Fibroblast of mammary gland (primary cell): ENCODE data around the gene EFCAB11.

ENCODE experiments used
- DNase-seq: peaks from one replicate; pipeline ENCODE4 v3.0.0-alpha.2; 2010; ENCODE audit warnings: low read depth
- H3K4me3 ChIP-seq: 2 replicates; pipeline ENCODE4 v1.5.1; 2011; ENCODE audit warnings: low read depth, mild to moderate bottlenecking, low read length, moderate library complexity; ENCODE audit not compliant: control insufficient read depth
- CTCF ChIP-seq: conservative IDR thresholded peaks from 2 replicates; pipeline ENCODE4 v1.5.1; 2011; ENCODE audit warnings: low read depth, low read length, inconsistent platforms; ENCODE audit not compliant: control insufficient read depth, insufficient read depth

Gene EFCAB11

DNA sequence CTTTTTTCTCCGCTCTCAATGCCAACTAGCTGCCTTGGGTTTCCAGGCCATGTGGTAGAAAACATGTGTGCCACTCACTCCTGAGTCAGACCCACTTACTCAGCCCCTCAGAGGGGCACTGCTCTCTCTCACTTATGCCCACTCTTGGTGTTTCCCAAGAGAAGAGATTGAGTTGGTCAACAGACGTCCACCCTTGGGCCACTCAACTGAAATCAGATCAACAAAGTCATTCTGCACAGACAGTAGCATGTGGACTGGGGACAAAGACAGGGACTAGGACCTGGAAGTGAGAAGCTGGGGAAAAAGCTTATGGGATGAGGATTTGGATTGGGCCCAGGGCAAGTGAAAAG is 161.2 kb downstream of the EFCAB11 start:
- DNase-seq, result no peak
- no peak overlapping the region for H3K4me3 ChIP-seq
- no peak for TF ChIP-seq CTCF

GRCh38 chr14:89792489-89793366 is 161.8 kb downstream of the EFCAB11 start:
- peak; percentile 81 for DNase-seq
- H3K4me3 ChIP-seq, result no peak overlapping the region
- no peak for TF ChIP-seq CTCF

- H3K4me3 ChIP-seq, result no peak overlapping the region
- peak; percentile 46 for DNase-seq
- no peak for TF ChIP-seq CTCF
Measured at GRCh38 chr14:89787525-89787924, 167.0 kb downstream of the EFCAB11 start.

- H3K4me3 ChIP-seq, result no peak overlapping the region
- DNase-seq, result no peak
- no peak for TF ChIP-seq CTCF
Measured at GRCh38 chr14:89781046-89781445, 173.5 kb downstream of the EFCAB11 start.

DNA sequence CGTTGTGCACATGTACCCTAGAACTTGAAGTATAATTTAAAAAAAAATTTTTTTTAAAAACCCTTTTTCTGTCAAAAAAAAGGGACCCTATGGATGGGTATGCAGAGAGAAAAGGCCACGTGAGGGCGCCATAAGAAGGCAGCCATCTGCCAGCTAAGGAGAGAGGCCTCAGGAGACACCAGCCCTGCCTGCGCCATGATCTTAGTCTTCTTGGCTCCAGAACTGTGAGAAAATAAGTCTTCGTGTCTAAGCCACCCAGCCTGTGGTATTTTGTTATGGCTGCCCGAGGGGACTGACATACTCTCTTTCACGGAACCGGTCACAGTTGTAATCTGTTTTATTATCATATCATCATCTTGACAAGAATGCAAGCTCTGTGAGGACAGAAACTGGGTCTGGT is 174.8 kb downstream of the EFCAB11 start:
- no peak overlapping the region for H3K4me3 ChIP-seq
- peak; percentile 2 for DNase-seq
- TF ChIP-seq CTCF, result no peak

- TF ChIP-seq CTCF, result no peak
- no peak for DNase-seq
- no peak overlapping the region for H3K4me3 ChIP-seq
Measured at GRCh38 chr14:89775946-89776345, 178.6 kb downstream of the EFCAB11 start.
